SK-N-SH treated with all-trans-retinoic acid at 6 μM for 48 hours (cell line): ENCODE measurements around the gene NCOA5.

Experiments used
- ARNTL ChIP-seq: fragments of 450-650 bp; formaldehyde crosslinking; IDR thresholded peaks from 2 replicates; pipeline ENCODE4 v1.5.0; 2020; ENCODE audit warnings: low read depth, mild to moderate bottlenecking, moderate library complexity, borderline replicate concordance
- CSDC2 ChIP-seq: fragments of 250-450 bp; sonication (Bioruptor Pico); IDR thresholded peaks from 2 replicates; pipeline ENCODE4 v1.5.0; 2020; ENCODE audit warnings: mild to moderate bottlenecking, moderate library complexity
- GLIS3 ChIP-seq: fragments of 250-450 bp; sonication (Bioruptor Pico); IDR thresholded peaks from 2 replicates; pipeline ENCODE4 v1.5.0; 2020; ENCODE audit warnings: mild to moderate bottlenecking, moderate library complexity
- PATZ1 ChIP-seq: fragments of 250-450 bp; sonication (Bioruptor Pico); IDR thresholded peaks from 2 replicates; pipeline ENCODE4 v1.8.0; 2020; ENCODE audit warnings: mild to moderate bottlenecking, moderate library complexity, borderline replicate concordance
- PPARA ChIP-seq: fragments of 250-450 bp; sonication (Bioruptor Pico); IDR thresholded peaks from 2 replicates; pipeline ENCODE4 v1.5.0; 2020; ENCODE audit warnings: mild to moderate bottlenecking, borderline replicate concordance
- RARB ChIP-seq: fragments of 250-450 bp; sonication (Bioruptor Pico); IDR thresholded peaks from 2 replicates; pipeline ENCODE4 v1.8.0; 2021; ENCODE audit warnings: mild to moderate bottlenecking, moderate library complexity
- TOX ChIP-seq: fragments of 250-450 bp; sonication (Bioruptor Pico); IDR thresholded peaks from 2 replicates; pipeline ENCODE4 v1.8.0; 2021; ENCODE audit warnings: mild to moderate bottlenecking, moderate library complexity, borderline replicate concordance
- ZFP3 ChIP-seq: fragments of 250-450 bp; sonication (Bioruptor Pico); IDR thresholded peaks from 2 replicates; pipeline ENCODE4 v1.5.0; 2020; ENCODE audit warnings: mild to moderate bottlenecking, moderate library complexity
- ZNF8 ChIP-seq: fragments of 450-650 bp; formaldehyde crosslinking; IDR thresholded peaks from 2 replicates; pipeline ENCODE4 v1.5.0; 2020; ENCODE audit warnings: mild to moderate bottlenecking, moderate library complexity
- TF ChIP-seq, protein P1 (sequence below): fragments of 250-450 bp; sonication (Bioruptor Pico); IDR thresholded peaks from 2 replicates; pipeline ENCODE4 v1.5.1; 2021; ENCODE audit warnings: mild to moderate bottlenecking, moderate library complexity

GRCh38 chr20:46049815-46050214, 39.9 kb downstream of the NCOA5 start:
- no peak for TF ChIP-seq PPARA (CRISPR knock-in tag)
- no peak for TF ChIP-seq ZNF8
- no peak for TF ChIP-seq CSDC2 (CRISPR knock-in tag)
- TF ChIP-seq PATZ1 (CRISPR knock-in tag): no peak
- TF ChIP-seq, protein P1, sequence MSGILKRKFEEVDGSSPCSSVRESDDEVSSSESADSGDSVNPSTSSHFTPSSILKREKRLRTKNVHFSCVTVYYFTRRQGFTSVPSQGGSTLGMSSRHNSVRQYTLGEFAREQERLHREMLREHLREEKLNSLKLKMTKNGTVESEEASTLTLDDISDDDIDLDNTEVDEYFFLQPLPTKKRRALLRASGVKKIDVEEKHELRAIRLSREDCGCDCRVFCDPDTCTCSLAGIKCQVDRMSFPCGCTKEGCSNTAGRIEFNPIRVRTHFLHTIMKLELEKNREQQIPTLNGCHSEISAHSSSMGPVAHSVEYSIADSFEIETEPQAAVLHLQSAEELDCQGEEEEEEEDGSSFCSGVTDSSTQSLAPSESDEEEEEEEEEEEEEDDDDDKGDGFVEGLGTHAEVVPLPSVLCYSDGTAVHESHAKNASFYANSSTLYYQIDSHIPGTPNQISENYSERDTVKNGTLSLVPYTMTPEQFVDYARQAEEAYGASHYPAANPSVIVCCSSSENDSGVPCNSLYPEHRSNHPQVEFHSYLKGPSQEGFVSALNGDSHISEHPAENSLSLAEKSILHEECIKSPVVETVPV (CRISPR knock-in tag): no peak
- TF ChIP-seq ARNTL (CRISPR knock-in tag): no peak
- TF ChIP-seq GLIS3: no peak
- no peak for TF ChIP-seq ZFP3
- no peak for TF ChIP-seq TOX
- no peak for TF ChIP-seq RARB (CRISPR knock-in tag)
